BE2C (cell line): ENCODE results near the gene PDIA6.

Experiments used
- DNase-seq: peaks from one replicate; pipeline ENCODE4 v3.0.0-alpha.2; 2020
- H3K27me3 ChIP-seq: fragments of 250-450 bp; sonication (Bioruptor Pico); 2 replicates; pipeline ENCODE4 v1.5.1; 2020; ENCODE audit warnings: mild to moderate bottlenecking
- H3K36me3 ChIP-seq: fragments of 250-450 bp; sonication (Bioruptor Pico); 2 replicates; pipeline ENCODE4 v1.5.1; 2020; ENCODE audit warnings: mild to moderate bottlenecking
- H3K4me1 ChIP-seq: fragments of 250-450 bp; sonication (Bioruptor Pico); 2 replicates; pipeline ENCODE4 v1.5.1; 2020
- H3K4me3 ChIP-seq: 2 replicates; pipeline ENCODE4 v1.5.1; 2011; ENCODE audit warnings: low read depth, low read length
- H3K9me3 ChIP-seq: fragments of 250-450 bp; sonication (Bioruptor Pico); 2 replicates; pipeline ENCODE4 v1.5.1; 2020
- TF ChIP-seq, protein P1 (sequence below): IDR thresholded peaks from 2 replicates; pipeline ENCODE4 v1.5.1; 2012; ENCODE audit warnings: mild to moderate bottlenecking, low read depth, low read length

The PDIA6 gene

DNA sequence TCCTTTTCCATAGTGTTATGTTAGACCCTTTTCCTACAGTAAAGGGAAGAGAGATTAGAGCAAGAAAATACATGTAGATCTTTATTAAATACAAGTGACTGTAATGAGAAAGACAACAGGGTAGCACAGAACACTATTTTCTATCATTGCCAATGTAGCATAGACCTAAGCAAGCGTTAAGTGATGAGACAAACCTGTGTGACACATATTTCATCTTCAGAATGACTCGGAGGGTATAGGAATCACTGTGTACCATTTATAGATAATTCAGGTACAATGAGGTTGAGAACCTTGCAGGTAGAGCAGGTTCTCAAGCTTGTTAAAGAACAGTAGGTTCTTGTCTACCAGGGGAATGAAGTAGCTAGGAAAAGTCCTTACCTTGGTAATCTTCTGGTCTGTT is 15.9 kb downstream of the PDIA6 start:
- peaks cover 80% of the 10 kb centered on the region for H3K36me3 ChIP-seq

DNA sequence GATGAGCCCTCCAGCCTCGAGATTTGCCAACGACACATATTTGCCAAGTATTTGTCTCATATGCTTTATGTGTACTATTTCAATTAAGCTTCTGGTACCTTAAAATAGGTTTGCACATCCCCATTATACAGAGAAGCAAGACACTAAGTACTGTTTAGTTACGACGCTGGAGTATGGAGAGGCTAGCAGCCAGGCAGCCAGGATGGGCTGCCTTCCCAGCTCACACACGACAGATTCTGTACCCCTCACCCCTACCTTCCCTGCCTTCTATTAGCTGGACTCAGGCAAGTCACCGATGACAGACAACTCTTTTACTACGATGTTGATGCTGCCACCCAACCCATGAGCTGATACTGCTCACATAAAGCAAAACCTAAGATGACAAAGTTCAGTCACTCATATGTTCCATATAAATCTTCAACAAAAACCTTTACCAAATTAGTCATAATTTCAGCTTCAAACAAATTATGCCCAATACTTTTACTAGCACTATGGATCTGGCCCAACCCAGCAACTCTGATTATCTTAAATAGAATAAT is 17.0 kb downstream of the PDIA6 start:
- Histone ChIP-seq H3K4me3 (no peak overlapping the region), H3K4me1 (no peaks in the 10 kb centered on the region), H3K9me3 (no peaks in the 10 kb centered on the region), H3K36me3 (peaks cover 79% of the 10 kb centered on the region), H3K27me3 (no peaks in the 10 kb centered on the region)
- no peak for DNase-seq
- TF ChIP-seq, protein P1, sequence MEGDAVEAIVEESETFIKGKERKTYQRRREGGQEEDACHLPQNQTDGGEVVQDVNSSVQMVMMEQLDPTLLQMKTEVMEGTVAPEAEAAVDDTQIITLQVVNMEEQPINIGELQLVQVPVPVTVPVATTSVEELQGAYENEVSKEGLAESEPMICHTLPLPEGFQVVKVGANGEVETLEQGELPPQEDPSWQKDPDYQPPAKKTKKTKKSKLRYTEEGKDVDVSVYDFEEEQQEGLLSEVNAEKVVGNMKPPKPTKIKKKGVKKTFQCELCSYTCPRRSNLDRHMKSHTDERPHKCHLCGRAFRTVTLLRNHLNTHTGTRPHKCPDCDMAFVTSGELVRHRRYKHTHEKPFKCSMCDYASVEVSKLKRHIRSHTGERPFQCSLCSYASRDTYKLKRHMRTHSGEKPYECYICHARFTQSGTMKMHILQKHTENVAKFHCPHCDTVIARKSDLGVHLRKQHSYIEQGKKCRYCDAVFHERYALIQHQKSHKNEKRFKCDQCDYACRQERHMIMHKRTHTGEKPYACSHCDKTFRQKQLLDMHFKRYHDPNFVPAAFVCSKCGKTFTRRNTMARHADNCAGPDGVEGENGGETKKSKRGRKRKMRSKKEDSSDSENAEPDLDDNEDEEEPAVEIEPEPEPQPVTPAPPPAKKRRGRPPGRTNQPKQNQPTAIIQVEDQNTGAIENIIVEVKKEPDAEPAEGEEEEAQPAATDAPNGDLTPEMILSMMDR, result no peak

More for the DNA sequence above, 15.9 kb downstream of the PDIA6 start:
- TF ChIP-seq, protein P1, result no peak
- no peak overlapping the region for H3K4me3 ChIP-seq
- no peaks in the 10 kb centered on the region for H3K4me1 ChIP-seq
- no peaks in the 10 kb centered on the region for H3K27me3 ChIP-seq
- DNase-seq, result no peak
- H3K9me3 ChIP-seq, result no peaks in the 10 kb centered on the region

DNA sequence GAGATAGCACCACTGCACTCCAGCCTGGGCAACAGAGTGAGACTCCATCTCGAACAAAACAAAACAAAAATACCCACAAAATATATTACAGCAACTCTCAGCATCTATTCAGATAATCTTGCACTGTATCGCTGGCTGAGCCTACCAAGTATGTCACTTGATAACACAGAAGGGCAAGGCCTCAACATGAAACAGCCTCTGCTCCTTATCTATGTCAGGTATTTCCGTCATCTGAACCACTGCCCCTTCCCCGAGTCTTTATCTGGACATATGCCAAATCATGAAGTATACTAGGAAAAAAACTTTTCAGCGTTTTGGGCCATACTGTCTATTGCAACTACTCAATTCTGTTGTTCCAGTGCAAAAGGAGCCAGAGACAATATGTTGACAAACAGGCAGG is 17.7 kb downstream of the PDIA6 start:
- Histone ChIP-seq H3K4me3 (no peak overlapping the region), H3K27me3 (no peaks in the 10 kb centered on the region), H3K9me3 (no peaks in the 10 kb centered on the region), H3K36me3 (peaks cover 82% of the 10 kb centered on the region), H3K4me1 (no peaks in the 10 kb centered on the region)
- no peak for DNase-seq
- TF ChIP-seq, protein P1, result no peak

DNA sequence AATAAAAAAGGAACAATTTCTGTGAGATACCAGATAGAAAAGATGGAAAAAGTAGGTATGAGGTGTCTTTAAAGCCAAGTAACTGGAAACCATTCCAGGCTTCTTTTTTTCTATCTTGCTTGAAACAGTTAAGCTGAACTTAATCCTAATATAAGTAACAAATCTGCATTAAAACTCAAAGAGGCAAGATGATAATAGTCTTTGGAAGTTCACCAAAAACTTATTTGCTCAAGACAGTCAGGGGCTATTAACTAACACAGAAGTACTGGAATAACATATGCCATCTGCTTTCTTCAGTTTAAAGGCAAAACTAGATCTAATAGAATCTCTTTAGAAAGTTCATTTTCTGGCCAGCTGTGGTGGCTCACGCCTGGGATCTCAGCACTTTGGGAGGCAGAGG is 18.8 kb downstream of the PDIA6 start:
- Histone ChIP-seq H3K9me3 (no peaks in the 10 kb centered on the region), H3K27me3 (no peaks in the 10 kb centered on the region), H3K4me3 (no peak overlapping the region), H3K36me3 (peaks cover 86% of the 10 kb centered on the region), H3K4me1 (no peaks in the 10 kb centered on the region)
- TF ChIP-seq, protein P1, result no peak
- DNase-seq, result no peak

DNA sequence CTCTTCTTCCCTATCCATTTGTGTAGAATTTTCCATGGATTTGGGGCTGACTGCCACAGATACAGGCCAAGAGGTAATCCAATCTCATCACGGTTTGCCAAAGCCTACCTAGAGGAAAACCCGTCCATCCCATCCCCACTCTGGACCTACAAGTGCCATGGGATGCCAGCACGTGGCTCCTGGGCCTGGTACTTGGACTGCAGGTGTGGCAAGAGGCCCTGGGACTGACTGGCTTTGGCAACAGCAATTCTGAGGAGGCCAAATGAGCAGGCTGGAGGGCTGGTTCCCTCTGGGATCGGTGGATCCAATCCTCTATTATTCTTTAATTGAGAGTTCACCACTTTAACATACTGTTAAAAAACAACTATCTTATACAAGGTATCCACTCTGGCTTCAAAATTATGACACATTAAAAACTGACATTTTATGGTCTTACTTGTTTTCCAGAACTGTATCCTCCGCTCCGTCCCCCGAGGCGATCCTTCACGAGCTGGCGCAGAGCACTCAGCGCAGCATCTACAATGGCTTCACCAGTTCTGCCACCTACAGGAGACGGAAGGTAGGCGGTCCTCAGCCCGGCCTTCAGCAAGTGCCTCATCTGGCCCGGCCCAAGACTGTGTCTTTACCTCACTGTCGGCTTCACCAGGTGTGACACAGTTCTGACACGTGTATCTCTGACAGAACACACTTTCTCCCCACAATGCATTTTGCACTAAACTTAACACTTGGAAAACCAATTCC is 19.8 kb downstream of the PDIA6 start:
- no peaks in the 10 kb centered on the region for H3K27me3 ChIP-seq
- TF ChIP-seq, protein P1, result peak; percentile 37
- no peaks in the 10 kb centered on the region for H3K4me1 ChIP-seq
- H3K36me3 ChIP-seq, result peaks cover 91% of the 10 kb centered on the region
- no peak overlapping the region for H3K4me3 ChIP-seq
- H3K9me3 ChIP-seq, result no peaks in the 10 kb centered on the region
- peak; percentile 40 for DNase-seq

DNA sequence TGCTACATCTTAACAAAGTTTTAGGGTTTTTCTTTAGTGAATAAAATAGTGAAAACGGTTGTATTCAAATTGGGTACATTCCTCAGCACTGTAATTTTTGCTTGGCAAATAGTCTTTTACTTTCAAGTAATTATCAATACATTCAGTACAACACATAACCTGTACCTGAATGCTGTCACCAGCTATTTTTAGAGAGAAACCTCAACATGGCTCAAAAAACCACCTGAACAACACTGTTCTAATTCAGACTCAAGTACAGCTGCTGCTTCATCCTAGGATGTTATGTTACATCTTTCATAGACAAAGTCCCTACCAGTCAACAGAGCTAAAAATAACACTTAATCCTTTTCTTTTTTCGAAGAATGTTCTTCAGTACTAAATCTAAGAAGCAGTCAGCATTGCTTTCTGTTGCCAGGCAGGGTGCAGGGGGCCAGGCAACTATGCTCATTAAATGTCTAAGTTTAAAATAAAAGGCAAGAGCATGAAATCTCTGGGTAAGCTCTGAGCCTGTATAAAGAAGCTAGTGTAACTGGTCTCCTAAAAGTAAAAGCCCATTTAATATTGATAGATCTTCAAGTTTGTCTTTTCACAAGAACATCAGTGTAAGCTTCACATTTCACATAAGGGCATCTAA is 20.5 kb downstream of the PDIA6 start:
- DNase-seq, result no peak
- Histone ChIP-seq H3K4me1 (no peaks in the 10 kb centered on the region), H3K36me3 (peaks cover 91% of the 10 kb centered on the region), H3K9me3 (no peaks in the 10 kb centered on the region), H3K27me3 (no peaks in the 10 kb centered on the region), H3K4me3 (no peak overlapping the region)
- TF ChIP-seq, protein P1, result no peak
